ENCODE results near the gene GMNN.

- TF ChIP-seq ETV6 (CRISPR knock-in tag; IDR thresholded peaks at IDR 0.05) = no peak
- TF ChIP-seq, protein P1, sequence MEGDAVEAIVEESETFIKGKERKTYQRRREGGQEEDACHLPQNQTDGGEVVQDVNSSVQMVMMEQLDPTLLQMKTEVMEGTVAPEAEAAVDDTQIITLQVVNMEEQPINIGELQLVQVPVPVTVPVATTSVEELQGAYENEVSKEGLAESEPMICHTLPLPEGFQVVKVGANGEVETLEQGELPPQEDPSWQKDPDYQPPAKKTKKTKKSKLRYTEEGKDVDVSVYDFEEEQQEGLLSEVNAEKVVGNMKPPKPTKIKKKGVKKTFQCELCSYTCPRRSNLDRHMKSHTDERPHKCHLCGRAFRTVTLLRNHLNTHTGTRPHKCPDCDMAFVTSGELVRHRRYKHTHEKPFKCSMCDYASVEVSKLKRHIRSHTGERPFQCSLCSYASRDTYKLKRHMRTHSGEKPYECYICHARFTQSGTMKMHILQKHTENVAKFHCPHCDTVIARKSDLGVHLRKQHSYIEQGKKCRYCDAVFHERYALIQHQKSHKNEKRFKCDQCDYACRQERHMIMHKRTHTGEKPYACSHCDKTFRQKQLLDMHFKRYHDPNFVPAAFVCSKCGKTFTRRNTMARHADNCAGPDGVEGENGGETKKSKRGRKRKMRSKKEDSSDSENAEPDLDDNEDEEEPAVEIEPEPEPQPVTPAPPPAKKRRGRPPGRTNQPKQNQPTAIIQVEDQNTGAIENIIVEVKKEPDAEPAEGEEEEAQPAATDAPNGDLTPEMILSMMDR (IDR thresholded peaks at IDR 0.05) = no peak
- TF ChIP-seq, protein P2, sequence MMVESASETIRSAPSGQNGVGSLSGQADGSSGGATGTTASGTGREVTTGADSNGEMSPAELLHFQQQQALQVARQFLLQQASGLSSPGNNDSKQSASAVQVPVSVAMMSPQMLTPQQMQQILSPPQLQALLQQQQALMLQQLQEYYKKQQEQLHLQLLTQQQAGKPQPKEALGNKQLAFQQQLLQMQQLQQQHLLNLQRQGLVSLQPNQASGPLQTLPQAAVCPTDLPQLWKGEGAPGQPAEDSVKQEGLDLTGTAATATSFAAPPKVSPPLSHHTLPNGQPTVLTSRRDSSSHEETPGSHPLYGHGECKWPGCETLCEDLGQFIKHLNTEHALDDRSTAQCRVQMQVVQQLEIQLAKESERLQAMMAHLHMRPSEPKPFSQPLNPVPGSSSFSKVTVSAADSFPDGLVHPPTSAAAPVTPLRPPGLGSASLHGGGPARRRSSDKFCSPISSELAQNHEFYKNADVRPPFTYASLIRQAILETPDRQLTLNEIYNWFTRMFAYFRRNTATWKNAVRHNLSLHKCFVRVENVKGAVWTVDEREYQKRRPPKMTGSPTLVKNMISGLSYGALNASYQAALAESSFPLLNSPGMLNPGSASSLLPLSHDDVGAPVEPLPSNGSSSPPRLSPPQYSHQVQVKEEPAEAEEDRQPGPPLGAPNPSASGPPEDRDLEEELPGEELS (CRISPR knock-in tag; IDR thresholded peaks at IDR 0.05) = no peak
- TF ChIP-seq ZBTB21 (CRISPR knock-in tag; IDR thresholded peaks at IDR 0.05; ENCODE audit: borderline replicate concordance) = no peak
Measured at GRCh38 chr6:24788031-24788665, 13.4 kb downstream of the GMNN start.
